ENCODE results near the gene RMP24.

Gene RMP24

DNA sequence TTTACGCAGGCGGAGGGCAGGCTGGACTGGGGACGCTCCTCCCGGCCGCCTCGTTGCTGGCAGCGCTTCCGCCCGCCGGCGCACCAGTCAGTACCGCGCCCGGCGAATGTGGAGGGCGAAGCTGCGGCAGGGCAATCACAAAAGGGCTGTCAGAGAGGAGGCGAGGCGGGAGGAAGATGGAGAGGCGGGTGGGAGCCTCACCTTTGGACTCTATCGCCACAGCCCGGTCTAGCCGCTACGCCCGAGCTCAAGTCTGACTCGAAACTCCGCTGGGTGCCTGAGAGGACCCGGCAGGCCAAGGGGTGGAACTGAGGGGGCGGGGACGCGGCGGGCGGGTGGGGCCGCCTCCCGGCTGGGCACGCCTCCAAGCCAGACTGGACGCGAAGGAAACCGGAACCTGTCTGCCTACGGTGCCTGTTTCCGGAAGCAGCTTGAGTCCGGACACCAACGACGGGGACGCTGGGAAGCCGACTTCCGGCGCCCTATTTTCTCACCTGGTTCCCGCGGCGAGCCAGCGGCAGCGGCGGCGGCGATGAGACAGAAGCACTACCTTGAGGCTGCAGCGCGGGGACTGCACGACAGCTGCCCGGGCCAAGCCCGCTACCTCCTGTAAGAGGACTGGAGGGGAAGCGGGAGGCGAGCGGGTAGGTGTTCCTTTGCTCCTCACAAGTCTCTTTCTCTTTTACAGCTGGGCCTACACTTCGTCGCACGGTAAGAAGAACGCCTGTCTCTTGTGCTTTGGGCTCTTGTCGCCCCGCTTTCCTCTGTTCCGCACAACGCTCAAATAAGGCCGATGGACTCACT lies at the start of gene RMP24:
Gene RMP24, plus strand, starts transcription at position 483 of the 804 bp plus-strand sequence.
- Histone ChIP-seq H3K4me3 (peak within 1 kb of the TSS; percentile 77), H3K4me1 (peaks cover 41% of the 10 kb centered on the region), H3K36me3 (peaks cover 37% of the 10 kb centered on the region), H3K27me3 (no peaks in the 10 kb centered on the region), H4K20me1 (0 out of 2 replicates have a peak, but pooled peaks cover 9% of the 10 kb centered on the region), H3K4me2 (peak within 1 kb of the TSS; percentile 87), H3K27ac (peak within 1 kb of the TSS; percentile 77), H3K9ac (peak within 1 kb of the TSS; percentile 86), H3K9me3 (peaks cover 3% of the 10 kb centered on the region; the same call in 1 of the 2 replicates)
- TF ChIP-seq Cebpa-rat (IDR thresholded peaks at IDR 0.05): no peak

DNA sequence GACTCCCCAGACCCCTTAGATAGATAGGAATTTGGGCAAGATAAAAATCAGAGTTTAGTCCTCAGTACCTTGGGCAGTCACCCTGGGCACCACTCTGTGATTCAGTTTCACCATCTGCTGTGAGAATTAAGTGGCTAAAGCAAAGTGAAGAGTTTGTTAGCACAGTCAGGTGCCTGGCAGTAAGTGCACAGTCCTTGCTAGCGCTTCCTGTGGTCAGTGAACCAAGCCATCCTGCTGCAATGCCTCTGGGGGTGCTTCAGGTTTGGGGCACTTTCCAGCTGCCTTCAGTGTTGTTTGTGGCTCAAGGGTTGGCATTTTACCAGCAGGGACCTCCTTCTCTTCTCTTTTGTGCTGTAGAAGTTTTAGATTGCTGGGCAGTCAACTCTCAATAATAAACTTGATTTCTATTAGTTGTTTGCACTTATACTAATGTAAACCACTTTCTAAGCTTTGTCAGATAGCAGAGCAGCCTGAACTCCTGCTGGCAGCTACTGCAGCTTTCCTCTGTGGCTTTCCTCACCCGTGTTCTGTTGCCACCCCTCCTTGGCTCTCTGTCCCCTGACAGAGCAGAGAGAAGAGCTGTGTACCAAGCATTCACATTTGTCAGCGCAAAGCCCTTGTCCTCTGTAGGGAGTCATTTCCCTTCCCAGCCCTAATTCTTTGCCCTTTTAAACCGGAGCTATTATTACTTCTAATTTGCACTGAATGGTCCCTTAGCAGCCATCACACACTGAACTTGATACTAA lies 48.4 kb upstream of the RMP24 start:
- H3K36me3 ChIP-seq: no peaks in the 10 kb centered on the region
- no peak for TF ChIP-seq Cebpa-rat (IDR thresholded peaks at IDR 0.05)
- no peaks in the 10 kb centered on the region for H3K4me1 ChIP-seq
- no peaks in the 10 kb centered on the region for H4K20me1 ChIP-seq
- H3K9ac ChIP-seq: no peak overlapping the region
- H3K4me2 ChIP-seq: no peak overlapping the region
- no peaks in the 10 kb centered on the region for H3K27me3 ChIP-seq
- H3K9me3 ChIP-seq: no peaks in the 10 kb centered on the region
- H3K4me3 ChIP-seq: no peak overlapping the region
- H3K27ac ChIP-seq: no peak overlapping the region

DNA sequence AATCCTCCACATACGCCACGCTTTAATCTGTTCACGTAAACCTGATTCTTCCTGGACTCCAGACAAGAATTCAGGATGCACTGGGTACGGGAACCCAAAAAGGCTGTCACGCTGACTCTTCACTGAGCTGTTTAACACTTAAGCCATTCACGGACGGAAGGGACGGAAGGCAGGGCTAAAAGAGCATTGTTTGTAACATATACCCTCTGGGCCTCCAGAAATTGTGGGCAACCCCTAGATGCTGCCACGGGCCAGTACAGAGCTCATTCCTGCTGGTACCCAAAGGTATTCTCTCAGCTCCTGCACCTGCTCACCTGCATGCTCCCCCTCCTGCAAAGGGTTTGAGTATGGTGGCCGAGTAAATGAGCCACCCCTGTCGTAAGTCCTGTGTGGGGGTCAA lies 45.6 kb upstream of the RMP24 start:
- Histone ChIP-seq H4K20me1 (no peaks in the 10 kb centered on the region), H3K36me3 (no peaks in the 10 kb centered on the region)

DNA sequence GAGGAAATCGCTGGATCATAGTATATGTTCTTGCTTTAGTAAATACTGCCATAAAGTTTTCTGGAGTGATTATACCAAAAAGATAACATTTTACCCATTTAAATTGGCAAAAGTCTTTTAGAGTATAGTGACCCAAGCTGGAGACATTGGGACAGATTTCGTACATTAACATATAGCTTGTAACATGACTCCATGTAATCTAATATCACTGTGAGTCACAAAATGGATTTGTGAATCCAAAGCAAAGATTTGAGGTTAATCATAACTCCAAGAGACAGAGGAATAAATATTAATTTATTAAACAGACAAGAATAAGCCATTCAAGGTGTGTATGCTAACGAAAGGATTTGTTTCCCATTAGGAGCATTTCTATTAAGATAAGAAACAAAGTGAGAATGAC lies 45.0 kb upstream of the RMP24 start:
- no peaks in the 10 kb centered on the region for H3K4me1 ChIP-seq

More for the DNA sequence above, 45.6 kb upstream of the RMP24 start:
- no peak overlapping the region for H3K9ac ChIP-seq
- no peaks in the 10 kb centered on the region for H3K4me1 ChIP-seq
- H3K4me3 ChIP-seq: no peak overlapping the region
- no peak overlapping the region for H3K27ac ChIP-seq
- TF ChIP-seq Cebpa-rat (IDR thresholded peaks at IDR 0.05): no peak
- no peak overlapping the region for H3K4me2 ChIP-seq
- no peaks in the 10 kb centered on the region for H3K27me3 ChIP-seq
- H3K9me3 ChIP-seq: peaks cover 11% of the 10 kb centered on the region

DNA sequence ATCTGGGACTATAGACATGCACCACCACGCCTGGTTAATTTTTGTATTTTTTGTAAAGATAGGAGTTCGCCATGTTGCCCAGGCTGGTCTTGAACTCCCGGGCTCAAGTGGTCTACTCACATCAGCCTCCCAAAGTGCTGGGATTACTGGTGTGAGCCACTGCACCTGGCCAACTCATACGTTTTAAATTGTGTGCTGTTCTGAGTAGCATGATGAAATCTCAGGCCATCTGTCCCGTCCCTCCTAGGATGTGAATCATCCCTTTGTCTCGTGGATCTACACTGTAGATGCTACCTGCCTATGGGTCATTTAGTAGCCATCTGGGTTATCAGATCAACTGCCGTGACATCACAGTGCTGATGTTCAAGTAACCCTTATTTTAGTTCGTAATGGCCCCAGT lies 38.5 kb upstream of the RMP24 start:
- Histone ChIP-seq H3K36me3 (no peaks in the 10 kb centered on the region), H3K4me3 (no peak overlapping the region), H3K27ac (no peak overlapping the region), H3K4me2 (no peak overlapping the region), H4K20me1 (no peaks in the 10 kb centered on the region), H3K9ac (no peak overlapping the region), H3K4me1 (no peaks in the 10 kb centered on the region), H3K9me3 (peaks cover 11% of the 10 kb centered on the region), H3K27me3 (no peaks in the 10 kb centered on the region)
- no peak for TF ChIP-seq Cebpa-rat (IDR thresholded peaks at IDR 0.05)

More for the DNA sequence above, 45.0 kb upstream of the RMP24 start:
- Histone ChIP-seq H3K27ac (no peak overlapping the region), H4K20me1 (no peaks in the 10 kb centered on the region), H3K4me3 (no peak overlapping the region), H3K36me3 (no peaks in the 10 kb centered on the region), H3K9ac (no peak overlapping the region), H3K4me2 (no peak overlapping the region), H3K9me3 (peaks cover 11% of the 10 kb centered on the region), H3K27me3 (no peaks in the 10 kb centered on the region)
- no peak for TF ChIP-seq Cebpa-rat (IDR thresholded peaks at IDR 0.05)

DNA sequence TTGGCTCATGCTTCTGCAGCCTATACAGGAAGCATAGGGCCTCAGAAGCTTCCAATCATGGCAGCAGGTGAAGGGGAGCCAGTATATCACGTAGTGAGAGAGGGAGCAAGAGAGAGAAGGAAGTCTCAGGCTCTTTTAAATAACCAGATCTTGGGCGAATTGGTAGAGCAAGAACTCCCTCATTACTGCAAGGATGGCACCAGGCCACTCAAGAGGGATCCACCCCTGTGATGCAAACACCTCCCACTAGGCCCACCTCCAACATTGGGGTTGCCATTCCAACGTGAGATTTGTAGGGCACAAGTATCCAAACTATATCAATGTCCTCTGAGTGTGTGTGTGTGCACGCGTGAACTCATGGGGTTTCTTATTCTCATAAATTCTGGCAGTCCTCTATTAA lies 37.6 kb upstream of the RMP24 start:
- H3K27ac ChIP-seq: no peak overlapping the region
- no peak overlapping the region for H3K4me2 ChIP-seq
- no peaks in the 10 kb centered on the region for H3K4me1 ChIP-seq
- no peak overlapping the region for H3K9ac ChIP-seq
- no peaks in the 10 kb centered on the region for H4K20me1 ChIP-seq
- H3K4me3 ChIP-seq: no peak overlapping the region
- TF ChIP-seq Cebpa-rat (IDR thresholded peaks at IDR 0.05): no peak
- H3K9me3 ChIP-seq: peaks cover 6% of the 10 kb centered on the region
- H3K36me3 ChIP-seq: no peaks in the 10 kb centered on the region
- no peaks in the 10 kb centered on the region for H3K27me3 ChIP-seq

DNA sequence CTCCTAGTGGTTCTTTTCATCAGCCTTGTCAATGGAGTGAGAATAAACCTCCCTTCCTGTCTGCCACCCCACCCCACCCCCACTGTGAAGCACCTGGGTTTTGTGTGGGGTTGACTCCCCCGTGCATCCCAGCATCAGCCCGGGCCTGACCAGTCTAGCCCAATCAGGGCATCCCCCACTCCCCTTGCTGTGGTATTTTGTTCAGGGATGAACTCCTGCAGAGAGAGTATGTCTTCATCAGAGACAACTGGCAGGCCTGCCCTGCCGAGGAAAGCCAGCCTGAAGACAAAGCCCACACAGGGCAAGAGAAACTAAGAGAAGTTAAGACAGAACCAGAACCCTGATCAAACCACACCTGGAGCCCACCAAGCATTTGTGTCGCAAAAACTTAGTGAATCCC lies 36.7 kb upstream of the RMP24 start:
- Histone ChIP-seq H3K36me3 (no peaks in the 10 kb centered on the region), H4K20me1 (no peaks in the 10 kb centered on the region), H3K9me3 (no peaks in the 10 kb centered on the region), H3K4me1 (no peaks in the 10 kb centered on the region), H3K27ac (no peak overlapping the region), H3K9ac (no peak overlapping the region), H3K4me3 (no peak overlapping the region), H3K4me2 (no peak overlapping the region), H3K27me3 (no peaks in the 10 kb centered on the region)
- TF ChIP-seq Cebpa-rat (IDR thresholded peaks at IDR 0.05): no peak

DNA sequence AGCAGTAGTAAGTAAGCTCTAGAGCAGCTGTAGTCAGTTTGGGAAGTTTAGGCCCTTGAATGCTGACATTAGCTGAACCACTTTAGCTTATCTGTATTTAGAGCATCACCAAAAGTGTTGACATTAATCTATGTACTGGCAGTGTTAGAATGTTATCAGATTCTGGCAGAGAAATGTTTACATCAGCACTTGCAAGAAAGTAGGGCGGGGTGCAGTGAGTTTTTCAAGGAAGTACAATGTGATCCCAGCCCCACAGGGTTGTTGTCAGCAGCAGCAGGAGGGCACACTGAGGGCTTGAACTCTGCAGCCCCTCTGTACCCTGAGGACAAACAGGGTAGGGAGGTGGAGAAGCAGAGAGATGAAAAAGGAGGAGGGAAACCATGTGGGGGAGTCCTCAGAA lies 35.5 kb upstream of the RMP24 start:
- no peak overlapping the region for H3K27ac ChIP-seq
- no peak for TF ChIP-seq Cebpa-rat (IDR thresholded peaks at IDR 0.05)
- no peak overlapping the region for H3K9ac ChIP-seq
- no peaks in the 10 kb centered on the region for H3K27me3 ChIP-seq
- no peaks in the 10 kb centered on the region for H3K4me1 ChIP-seq
- H3K9me3 ChIP-seq: no peaks in the 10 kb centered on the region
- no peaks in the 10 kb centered on the region for H4K20me1 ChIP-seq
- no peak overlapping the region for H3K4me2 ChIP-seq
- no peak overlapping the region for H3K4me3 ChIP-seq
- H3K36me3 ChIP-seq: no peaks in the 10 kb centered on the region

DNA sequence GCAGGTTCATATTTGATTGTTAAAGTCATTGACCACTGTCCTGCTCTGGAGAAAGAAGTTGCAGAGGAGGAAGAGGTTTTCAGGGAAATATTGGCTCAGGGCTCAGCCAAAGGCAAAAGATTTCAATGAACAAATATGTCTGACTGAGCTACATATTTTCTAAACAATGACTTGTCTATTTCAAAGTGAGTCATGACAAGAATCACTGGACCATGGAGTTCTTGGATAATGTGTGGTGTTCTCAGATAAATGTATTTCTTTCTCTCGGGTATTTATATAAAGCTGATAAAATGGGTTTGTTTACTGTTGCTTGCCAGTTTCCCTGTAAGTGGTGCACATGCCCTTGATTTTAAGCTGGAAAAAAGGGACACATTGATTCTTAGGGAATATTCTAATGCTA lies 34.3 kb upstream of the RMP24 start:
- no peak overlapping the region for H3K9ac ChIP-seq
- H3K27ac ChIP-seq: no peak overlapping the region
- no peak for TF ChIP-seq Cebpa-rat (IDR thresholded peaks at IDR 0.05)
- H3K4me1 ChIP-seq: no peaks in the 10 kb centered on the region
- H3K9me3 ChIP-seq: no peaks in the 10 kb centered on the region
- H3K4me3 ChIP-seq: no peak overlapping the region
- no peaks in the 10 kb centered on the region for H4K20me1 ChIP-seq
- no peaks in the 10 kb centered on the region for H3K36me3 ChIP-seq
- H3K27me3 ChIP-seq: no peaks in the 10 kb centered on the region
- no peak overlapping the region for H3K4me2 ChIP-seq

DNA sequence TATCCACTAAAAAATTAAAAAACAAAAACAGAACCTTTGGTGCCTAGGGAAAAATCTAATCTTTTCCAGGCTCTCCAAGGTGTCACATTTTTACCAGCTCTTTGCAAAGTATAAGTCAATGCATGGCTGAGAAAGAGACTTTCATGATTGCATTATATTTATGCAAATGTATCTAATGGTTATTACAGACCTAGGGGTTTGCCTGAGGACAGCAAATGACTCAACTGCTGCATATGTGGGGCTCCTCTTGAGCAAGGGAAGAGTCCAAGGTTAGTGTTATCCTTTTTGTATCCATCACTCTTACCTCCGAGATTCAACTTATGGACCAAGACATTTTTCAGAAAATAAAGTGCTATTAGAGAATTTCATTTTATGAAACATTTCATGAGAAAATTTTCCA lies 33.9 kb upstream of the RMP24 start:
- no peaks in the 10 kb centered on the region for H3K27me3 ChIP-seq
- H3K4me2 ChIP-seq: no peak overlapping the region
- H3K9ac ChIP-seq: no peak overlapping the region
- no peak overlapping the region for H3K4me3 ChIP-seq
- no peak for TF ChIP-seq Cebpa-rat (IDR thresholded peaks at IDR 0.05)
- no peaks in the 10 kb centered on the region for H3K4me1 ChIP-seq
- no peaks in the 10 kb centered on the region for H4K20me1 ChIP-seq
- no peaks in the 10 kb centered on the region for H3K9me3 ChIP-seq
- no peaks in the 10 kb centered on the region for H3K36me3 ChIP-seq
- H3K27ac ChIP-seq: no peak overlapping the region
